MM.1S (cell line): Measurements from ENCODE around the gene VASH2.

Experiments
- DNase-seq: peaks from one replicate; pipeline ENCODE4 v3.0.0-alpha.2; 2015
- H2AFZ ChIP-seq: fragments of 300-600 bp; sonication (generic); 2 replicates; pipeline ENCODE4 v1.6.0; 2016; ENCODE audit warnings: antibody characterized with exemption, low read length
- H3F3A ChIP-seq: fragments of 300-600 bp; sonication (generic); 2 replicates; pipeline ENCODE4 v1.6.1; 2016; ENCODE audit warnings: mild to moderate bottlenecking, antibody characterized with exemption, low read length, moderate library complexity, mixed read lengths; ENCODE audit not compliant: insufficient read depth
- H3K27ac ChIP-seq: fragments of 300-600 bp; sonication (generic); 2 replicates; pipeline ENCODE4 v1.5.1; 2016; ENCODE audit warnings: mild to moderate bottlenecking, low read length
- H3K27me3 ChIP-seq: fragments of 300-600 bp; sonication (generic); replicated peaks from 2 replicates; pipeline ENCODE4 v1.6.0; 2016; ENCODE audit warnings: low read length; ENCODE audit not compliant: insufficient read depth
- H3K36me3 ChIP-seq: fragments of 300-600 bp; sonication (generic); replicated peaks from 2 replicates; pipeline ENCODE4 v1.6.1; 2016; ENCODE audit warnings: mild to moderate bottlenecking, low read length, mixed read lengths; ENCODE audit not compliant: insufficient read depth
- H3K4me1 ChIP-seq: fragments of 300-600 bp; sonication (generic); 2 replicates; pipeline ENCODE4 v1.6.1; 2016; ENCODE audit warnings: low read length, mixed read lengths
- H3K4me2 ChIP-seq: fragments of 300-600 bp; sonication (generic); 2 replicates; pipeline ENCODE4 v1.6.0; 2016; ENCODE audit warnings: low read depth, low read length
- H3K4me3 ChIP-seq: fragments of 300-600 bp; sonication (generic); 2 replicates; pipeline ENCODE4 v1.5.1; 2016; ENCODE audit warnings: low read length, mixed read lengths
- H3K79me2 ChIP-seq: fragments of 300-600 bp; sonication (generic); 2 replicates; pipeline ENCODE4 v1.6.1; 2016; ENCODE audit warnings: mixed run types, low read length, mixed read lengths
- H3K9ac ChIP-seq: fragments of 300-600 bp; sonication (generic); 2 replicates; pipeline ENCODE4 v1.6.1; 2016; ENCODE audit warnings: low read length, mixed read lengths
- H3K9me2 ChIP-seq: fragments of 300-600 bp; sonication (generic); replicated peaks from 2 replicates; pipeline ENCODE4 v1.6.1; 2016; ENCODE audit warnings: mild to moderate bottlenecking, low read length, mixed read lengths; ENCODE audit not compliant: insufficient read depth
- H3K9me3 ChIP-seq: fragments of 300-600 bp; sonication (generic); replicated peaks from 2 replicates; pipeline ENCODE4 v1.6.1; 2016; ENCODE audit warnings: mild to moderate bottlenecking, low read length, mixed read lengths; ENCODE audit not compliant: insufficient read depth
- H4K20me1 ChIP-seq: fragments of 300-600 bp; sonication (generic); 2 replicates; pipeline ENCODE4 v1.6.1; 2016; ENCODE audit warnings: mild to moderate bottlenecking, low read length, moderate library complexity, mixed read lengths; ENCODE audit not compliant: insufficient read depth
- CTCF ChIP-seq: fragments of 300-600 bp; sonication (generic); IDR thresholded peaks from 2 replicates; pipeline ENCODE4 v1.5.1; 2016; ENCODE audit warnings: antibody characterized with exemption, low read length, mixed read lengths
- EZH2 ChIP-seq: fragments of 300-600 bp; sonication (generic); optimal IDR thresholded peaks from 2 replicates; pipeline ENCODE3; 2017; ENCODE audit warnings: low read depth, mild to moderate bottlenecking, antibody characterized with exemption, low read length, mixed read lengths
- EZH2phosphoT487 ChIP-seq: fragments of 300-600 bp; sonication (generic); IDR thresholded peaks from 2 replicates; pipeline ENCODE4 v1.6.1; 2018; ENCODE audit warnings: antibody characterized with exemption, low read length

Gene VASH2

GRCh38 chr1:212955098-212955497 is 4.8 kb downstream of the VASH2 start:
- no peak overlapping the region for H3K4me3 ChIP-seq
- peaks cover 6% of the 10 kb centered on the region; the same call in 1 of the 2 replicates for H3K4me1 ChIP-seq
- H3F3A ChIP-seq: no peaks in the 10 kb centered on the region
- H4K20me1 ChIP-seq: no peaks in the 10 kb centered on the region
- no peaks in the 10 kb centered on the region for H3K36me3 ChIP-seq
- no peaks in the 10 kb centered on the region for H3K9me3 ChIP-seq
- no peak for TF ChIP-seq EZH2
- no peak for DNase-seq
- no peak overlapping the region for H3K9ac ChIP-seq
- no peak overlapping the region for H2AFZ ChIP-seq
- no peak overlapping the region for H3K4me2 ChIP-seq
- no peak overlapping the region for H3K27ac ChIP-seq
- no peaks in the 10 kb centered on the region for H3K79me2 ChIP-seq
- H3K9me2 ChIP-seq: no peaks in the 10 kb centered on the region
- no peaks in the 10 kb centered on the region for H3K27me3 ChIP-seq

- Histone ChIP-seq H3K4me2 (peak overlapping the region; percentile 36), H3K4me1 (0 out of 2 replicates have a peak, but pooled peaks cover 6% of the 10 kb centered on the region), H3K79me2 (no peaks in the 10 kb centered on the region), H3K36me3 (no peaks in the 10 kb centered on the region), H3K27ac (peak overlapping the region; percentile 22; the same call in 1 of the 2 replicates), H3K4me3 (no peak overlapping the region), H3K9me2 (no peaks in the 10 kb centered on the region), H3K9ac (no peak overlapping the region), H2AFZ (no peak overlapping the region), H3K9me3 (no peaks in the 10 kb centered on the region), H4K20me1 (no peaks in the 10 kb centered on the region), H3K27me3 (no peaks in the 10 kb centered on the region), H3F3A (no peaks in the 10 kb centered on the region)
- TF ChIP-seq EZH2phosphoT487: no peak
- TF ChIP-seq EZH2: no peak
- no peak for TF ChIP-seq CTCF
- peak; percentile 55 for DNase-seq
Measured at GRCh38 chr1:212955961-212956620, 5.8 kb downstream of the VASH2 start.

- no peaks in the 10 kb centered on the region for H3K79me2 ChIP-seq
- TF ChIP-seq CTCF (no peak), EZH2 (no peak)
- H2AFZ ChIP-seq: no peak overlapping the region
- DNase-seq: no peak
- no peaks in the 10 kb centered on the region for H3K27me3 ChIP-seq
- H3K4me2 ChIP-seq: no peak overlapping the region
- H3K4me1 ChIP-seq: 0 out of 2 replicates have a peak, but pooled peaks cover 6% of the 10 kb centered on the region
- H3K36me3 ChIP-seq: no peaks in the 10 kb centered on the region
- H3K9me2 ChIP-seq: no peaks in the 10 kb centered on the region
- no peaks in the 10 kb centered on the region for H4K20me1 ChIP-seq
- H3K4me3 ChIP-seq: no peak overlapping the region
- H3K9ac ChIP-seq: no peak overlapping the region
- H3K9me3 ChIP-seq: no peaks in the 10 kb centered on the region
- no peaks in the 10 kb centered on the region for H3F3A ChIP-seq
- H3K27ac ChIP-seq: no peak overlapping the region
Measured at GRCh38 chr1:212957546-212957945, 7.2 kb downstream of the VASH2 start.

- TF ChIP-seq EZH2phosphoT487: no peak
- no peak for TF ChIP-seq CTCF
- no peak for TF ChIP-seq EZH2
- Histone ChIP-seq H3K27ac (no peak overlapping the region), H4K20me1 (no peaks in the 10 kb centered on the region), H3K27me3 (no peaks in the 10 kb centered on the region), H3K4me3 (no peak overlapping the region), H3K36me3 (no peaks in the 10 kb centered on the region), H3K9me3 (no peaks in the 10 kb centered on the region), H3K4me2 (no peak overlapping the region), H3K9me2 (no peaks in the 10 kb centered on the region), H2AFZ (no peak overlapping the region), H3K9ac (no peak overlapping the region), H3K79me2 (no peaks in the 10 kb centered on the region), H3F3A (no peaks in the 10 kb centered on the region), H3K4me1 (0 out of 2 replicates have a peak, but pooled peaks cover 6% of the 10 kb centered on the region)
- no peak for DNase-seq
Measured at GRCh38 chr1:212958175-212958574, 7.8 kb downstream of the VASH2 start.
